Memory B cell (primary cell): ENCODE data around the gene KLF6.

Experiments used
- ATAC-seq: fragments of 150-1000 bp; cut with Tn5 transposase; 2 replicates; pipeline ENCODE4 v1.10.0; 2021; ENCODE audit warnings: low read depth, mild to moderate bottlenecking, moderate library complexity
- DNase-seq, 2 donors: peaks; one replicate each; pipeline ENCODE4 v3.0.0; 2022; ENCODE audit warnings: low spot score in 2 of 2
- H3K27ac Mint-ChIP-seq: one replicate; pipeline ENCODE4 v1.8.0; 2022; ENCODE audit warnings: mild to moderate bottlenecking, moderate library complexity, mixed read lengths
- H3K27me3 Mint-ChIP-seq: one replicate; pipeline ENCODE4 v1.8.0; 2022; ENCODE audit warnings: mixed read lengths
- H3K36me3 Mint-ChIP-seq: one replicate; pipeline ENCODE4 v1.8.0; 2022; ENCODE audit warnings: mild to moderate bottlenecking, mixed read lengths
- H3K4me1 Mint-ChIP-seq: one replicate; pipeline ENCODE4 v1.8.0; 2022; ENCODE audit warnings: mixed read lengths
- H3K4me3 Mint-ChIP-seq: one replicate; pipeline ENCODE4 v1.8.0; 2022; ENCODE audit warnings: mild to moderate bottlenecking, moderate library complexity, mixed read lengths
- H3K9me3 Mint-ChIP-seq: one replicate; pipeline ENCODE4 v1.8.0; 2022; ENCODE audit warnings: mixed read lengths

Gene KLF6

GRCh38 chr10:3784510-3785250 lies at the start of gene KLF6:
Gene KLF6, minus strand, starts transcription at chr10:3785209. Its CDS starts 195 bp downstream, at chr10:3785014.
- peaks cover 34% of the 10 kb centered on the region for H3K4me1 Mint-ChIP-seq
- no peaks in the 10 kb centered on the region for H3K27me3 Mint-ChIP-seq
- DNase-seq (no peak), ATAC-seq (peak; percentile 2)
- peaks cover 31% of the 10 kb centered on the region for H3K36me3 Mint-ChIP-seq
- H3K27ac Mint-ChIP-seq, result peak within 1 kb of the TSS; percentile 100
- peak within 1 kb of the TSS; percentile 90 for H3K4me3 Mint-ChIP-seq
- H3K9me3 Mint-ChIP-seq, result peaks cover 2% of the 10 kb centered on the region

- no peak for ATAC-seq
- no peaks in the 10 kb centered on the region for H3K27me3 Mint-ChIP-seq
Measured at GRCh38 chr10:3834404-3834803, 49.4 kb upstream of the KLF6 start.

DNA sequence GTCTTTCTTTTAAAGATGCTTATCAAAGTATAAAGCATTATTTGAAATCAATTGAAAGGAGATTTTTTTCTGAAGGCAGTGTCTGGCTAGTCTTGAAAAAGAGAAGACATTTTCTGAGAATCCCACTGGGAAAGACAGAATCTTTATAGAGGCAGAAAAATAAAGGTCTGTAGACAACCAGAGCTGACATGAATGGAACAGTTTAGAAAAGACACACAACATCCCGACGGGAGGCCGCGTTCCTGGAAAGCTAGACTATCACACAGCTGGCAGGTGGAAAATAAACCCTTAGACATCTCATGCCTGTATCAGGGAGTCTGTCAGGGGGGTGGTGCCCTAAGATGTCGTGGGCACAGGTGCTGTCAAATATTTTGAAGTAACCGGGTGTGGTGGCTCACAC lies 48.0 kb upstream of the KLF6 start:
- no peak overlapping the region for H3K4me3 Mint-ChIP-seq
- H3K27ac Mint-ChIP-seq, result no peak overlapping the region
- H3K36me3 Mint-ChIP-seq, result no peaks in the 10 kb centered on the region
- H3K9me3 Mint-ChIP-seq, result no peaks in the 10 kb centered on the region
- no peak for ATAC-seq
- no peak for DNase-seq
- H3K4me1 Mint-ChIP-seq, result peaks cover 11% of the 10 kb centered on the region
- no peaks in the 10 kb centered on the region for H3K27me3 Mint-ChIP-seq

More at GRCh38 chr10:3834404-3834803, 49.4 kb upstream of the KLF6 start:
- H3K36me3 Mint-ChIP-seq, result no peaks in the 10 kb centered on the region
- H3K27ac Mint-ChIP-seq, result no peak overlapping the region
- DNase-seq, result no peak
- H3K4me1 Mint-ChIP-seq, result peaks cover 9% of the 10 kb centered on the region
- H3K4me3 Mint-ChIP-seq, result no peak overlapping the region
- H3K9me3 Mint-ChIP-seq, result no peaks in the 10 kb centered on the region

- Mint-ChIP-seq H3K27ac (no peak overlapping the region), H3K4me3 (no peak overlapping the region), H3K9me3 (no peaks in the 10 kb centered on the region), H3K4me1 (peaks cover 11% of the 10 kb centered on the region), H3K36me3 (no peaks in the 10 kb centered on the region), H3K27me3 (no peaks in the 10 kb centered on the region)
- ATAC-seq (no peak), DNase-seq (no peak)
Measured at GRCh38 chr10:3832022-3832786, 47.2 kb upstream of the KLF6 start.

GRCh38 chr10:3831608-3832007 lies 46.6 kb upstream of the KLF6 start:
- DNase-seq (no peak), ATAC-seq (no peak)
- Mint-ChIP-seq H3K36me3 (no peaks in the 10 kb centered on the region), H3K9me3 (no peaks in the 10 kb centered on the region), H3K27me3 (no peaks in the 10 kb centered on the region), H3K4me1 (peaks cover 10% of the 10 kb centered on the region), H3K4me3 (no peak overlapping the region), H3K27ac (no peak overlapping the region)

DNA sequence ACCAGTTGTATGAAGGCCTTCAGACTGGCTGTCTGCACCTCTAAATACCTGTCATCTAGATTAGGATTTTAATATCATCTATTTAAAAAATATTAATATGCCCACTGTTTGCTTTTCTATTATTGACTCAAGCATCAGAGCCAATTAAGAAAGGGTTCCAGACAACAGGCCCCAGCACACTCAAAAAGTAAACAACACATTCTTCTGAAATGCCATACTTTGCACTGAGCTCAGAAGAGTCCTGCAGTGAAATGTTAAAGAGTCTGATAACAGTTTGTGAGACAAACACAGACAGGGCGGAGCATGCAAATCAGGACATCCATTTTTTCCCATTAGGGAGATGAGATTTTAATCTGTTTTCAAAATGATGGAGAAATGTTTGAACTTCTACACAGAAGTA lies 45.9 kb upstream of the KLF6 start:
- no peak overlapping the region for H3K27ac Mint-ChIP-seq

GRCh38 chr10:3829156-3830050 lies 44.4 kb upstream of the KLF6 start:
- H3K4me1 Mint-ChIP-seq, result peaks cover 8% of the 10 kb centered on the region
- no peaks in the 10 kb centered on the region for H3K36me3 Mint-ChIP-seq
- no peaks in the 10 kb centered on the region for H3K9me3 Mint-ChIP-seq
- ATAC-seq (no peak), DNase-seq (no peak)
- H3K27ac Mint-ChIP-seq, result peak overlapping the region; percentile 86
- no peaks in the 10 kb centered on the region for H3K27me3 Mint-ChIP-seq
- peak overlapping the region; percentile 83 for H3K4me3 Mint-ChIP-seq

More for the DNA sequence above, 45.9 kb upstream of the KLF6 start:
- Mint-ChIP-seq H3K9me3 (no peaks in the 10 kb centered on the region), H3K4me3 (no peak overlapping the region), H3K36me3 (no peaks in the 10 kb centered on the region), H3K4me1 (peaks cover 10% of the 10 kb centered on the region), H3K27me3 (no peaks in the 10 kb centered on the region)
- DNase-seq, result no peak
- no peak for ATAC-seq

GRCh38 chr10:3828404-3829155 lies 43.6 kb upstream of the KLF6 start:
- Mint-ChIP-seq H3K4me3 (peak overlapping the region; percentile 83), H3K36me3 (no peaks in the 10 kb centered on the region), H3K27ac (peak overlapping the region; percentile 86), H3K4me1 (peaks cover 8% of the 10 kb centered on the region), H3K9me3 (no peaks in the 10 kb centered on the region), H3K27me3 (no peaks in the 10 kb centered on the region)
- ATAC-seq (peak; percentile 76), DNase-seq (no peak)

- Mint-ChIP-seq H3K27me3 (no peaks in the 10 kb centered on the region), H3K4me3 (peak overlapping the region; percentile 83), H3K36me3 (no peaks in the 10 kb centered on the region), H3K27ac (peak overlapping the region; percentile 86), H3K9me3 (no peaks in the 10 kb centered on the region), H3K4me1 (peaks cover 8% of the 10 kb centered on the region)
- no peak for ATAC-seq
- DNase-seq, result no peak
Measured at GRCh38 chr10:3827768-3828403, 42.9 kb upstream of the KLF6 start.

DNA sequence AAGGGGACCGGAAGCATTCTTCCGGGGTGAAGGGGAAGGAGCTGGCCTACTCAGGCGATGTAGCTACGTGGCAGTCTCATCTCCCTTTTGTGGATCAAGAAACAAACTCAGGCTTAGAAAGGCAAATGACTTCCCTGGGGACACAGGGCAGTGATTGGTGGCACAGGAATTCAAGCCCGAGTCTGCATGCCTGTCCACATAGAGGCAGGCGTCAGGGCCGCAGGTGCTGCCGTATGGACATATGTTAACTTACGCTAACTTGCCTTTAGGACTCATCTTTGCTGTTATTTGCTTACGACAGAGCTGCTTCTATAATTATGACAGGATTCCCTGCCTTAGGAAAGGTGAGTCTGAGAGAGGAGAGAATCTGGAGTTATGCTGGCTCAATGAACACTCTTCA lies 42.3 kb upstream of the KLF6 start:
- Mint-ChIP-seq H3K36me3 (no peaks in the 10 kb centered on the region), H3K27ac (peak overlapping the region; percentile 76), H3K4me3 (no peak overlapping the region), H3K4me1 (peaks cover 8% of the 10 kb centered on the region), H3K27me3 (no peaks in the 10 kb centered on the region), H3K9me3 (no peaks in the 10 kb centered on the region)
- no peak for DNase-seq
- no peak for ATAC-seq

DNA sequence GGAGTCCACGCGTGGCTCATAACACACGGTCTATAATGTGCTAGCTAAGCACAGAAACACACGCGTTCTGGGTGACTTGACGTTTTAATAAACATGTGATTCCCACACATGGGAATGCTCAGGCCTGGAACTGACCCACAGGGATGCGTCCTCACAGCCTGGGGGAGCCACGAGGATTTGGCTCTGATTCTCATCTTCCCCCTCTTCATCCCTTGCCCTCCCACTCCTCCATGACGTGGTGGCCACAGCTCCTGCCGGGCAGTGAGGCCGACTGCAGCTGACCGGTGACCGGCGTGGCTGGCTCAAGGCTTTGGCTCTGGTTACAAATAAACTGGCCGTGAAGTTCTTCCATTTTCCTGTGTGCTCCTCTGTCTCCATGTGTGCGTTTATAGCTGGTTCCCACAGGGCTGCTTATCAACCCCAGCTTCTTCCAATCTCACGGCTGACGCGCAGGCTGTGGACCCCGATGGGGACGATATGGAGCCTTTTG lies 40.9 kb upstream of the KLF6 start:
- H3K36me3 Mint-ChIP-seq, result no peaks in the 10 kb centered on the region
- H3K9me3 Mint-ChIP-seq, result no peaks in the 10 kb centered on the region
- DNase-seq (no peak), ATAC-seq (no peak)
- H3K4me1 Mint-ChIP-seq, result peaks cover 8% of the 10 kb centered on the region
- no peak overlapping the region for H3K4me3 Mint-ChIP-seq
- H3K27ac Mint-ChIP-seq, result no peak overlapping the region
- no peaks in the 10 kb centered on the region for H3K27me3 Mint-ChIP-seq

DNA sequence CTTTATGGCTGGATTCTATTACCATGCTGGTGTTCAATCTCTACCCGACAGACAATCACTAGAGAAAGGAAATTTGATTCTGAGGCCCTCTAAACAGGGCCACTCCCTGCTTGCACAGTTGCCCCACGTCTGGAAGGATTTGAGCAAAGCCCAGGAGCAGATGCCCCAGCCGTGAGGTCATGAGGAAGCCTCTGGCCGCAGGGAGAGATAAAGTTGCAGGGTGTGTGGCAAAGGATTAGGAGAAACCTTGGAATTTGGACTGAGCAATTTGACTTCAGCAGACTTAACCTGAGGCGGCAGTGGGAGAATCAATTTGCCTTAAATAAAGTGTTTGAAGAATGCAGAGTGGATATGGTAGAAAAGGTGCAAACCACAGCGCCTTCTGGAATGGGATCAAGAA lies 40.2 kb upstream of the KLF6 start:
- no peak for ATAC-seq
- Mint-ChIP-seq H3K36me3 (no peaks in the 10 kb centered on the region), H3K9me3 (no peaks in the 10 kb centered on the region), H3K4me1 (peaks cover 8% of the 10 kb centered on the region), H3K27me3 (no peaks in the 10 kb centered on the region), H3K4me3 (no peak overlapping the region), H3K27ac (peak overlapping the region; percentile 7)
- no peak for DNase-seq
